NCI-H1694 (cell line): ENCODE data around the gene TNFAIP8L2.
A peak's percentile ranks its signal among the peaks of the same experiment; 100 is the strongest.
"Not testable (repeated sequence)": the region's sequence is repeated elsewhere in the genome, so short reads cannot be mapped to it uniquely, and the experiment has no call there.

Experiments used
- DNase-seq: peaks from one replicate; lab custom pipeline; 2025; lab: John Stamatoyannopoulos, UW

TNFAIP8L2 gene

GRCh38 chr1:151146072-151146411, 10.4 kb upstream of the TNFAIP8L2 start:
- no peak for DNase-seq

GRCh38 chr1:151146412-151147131, 9.9 kb upstream of the TNFAIP8L2 start, which contains the start of gene SEMA6C:
SEMA6C (minus strand) TSS chr1:151146631; CDS start chr1:151142621, 4,010 bp downstream.
- DNase-seq: peak; percentile 84

DNA sequence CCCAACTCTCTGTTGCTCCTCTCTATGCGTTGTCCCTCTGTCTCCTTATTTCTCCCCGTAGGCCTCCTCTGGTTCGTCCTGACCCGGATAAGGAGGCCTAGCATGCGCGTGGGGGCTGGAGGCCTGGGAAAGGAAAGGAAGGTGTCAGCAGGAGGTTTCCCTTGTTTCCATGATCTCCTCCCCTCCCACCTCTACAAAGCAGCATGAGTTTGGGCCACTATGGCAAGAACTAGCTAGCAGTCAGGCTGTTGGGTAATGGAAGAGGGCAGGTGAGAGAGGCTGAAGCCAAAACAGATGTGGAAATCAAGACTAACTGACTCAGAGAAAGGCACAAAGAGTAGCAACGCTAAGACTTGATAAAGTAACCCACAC, 9.3 kb upstream of the TNFAIP8L2 start:
- DNase-seq: no peak

DNA sequence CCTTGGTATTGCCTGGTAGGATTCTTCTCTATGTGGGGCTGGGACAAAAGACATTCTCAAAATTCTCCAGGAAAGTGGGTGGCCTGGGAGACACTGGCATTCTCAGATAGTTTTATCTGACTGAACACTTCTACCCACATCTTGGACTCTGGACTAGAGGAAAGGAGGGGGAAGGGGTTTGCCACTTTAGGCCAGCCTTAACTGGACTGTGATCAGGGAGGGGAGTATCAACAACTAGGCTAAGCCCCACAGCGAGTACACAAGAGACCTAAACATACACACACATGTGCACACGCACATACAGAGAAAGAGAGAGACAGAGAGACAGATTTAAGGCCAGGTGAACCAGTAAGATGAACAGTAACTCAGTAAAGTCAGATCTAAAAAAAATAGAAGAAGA, 8.8 kb upstream of the TNFAIP8L2 start:
- DNase-seq: no peak

GRCh38 chr1:151157067-151157531, 650 bp downstream of the TNFAIP8L2 start:
- no peak for DNase-seq

DNA sequence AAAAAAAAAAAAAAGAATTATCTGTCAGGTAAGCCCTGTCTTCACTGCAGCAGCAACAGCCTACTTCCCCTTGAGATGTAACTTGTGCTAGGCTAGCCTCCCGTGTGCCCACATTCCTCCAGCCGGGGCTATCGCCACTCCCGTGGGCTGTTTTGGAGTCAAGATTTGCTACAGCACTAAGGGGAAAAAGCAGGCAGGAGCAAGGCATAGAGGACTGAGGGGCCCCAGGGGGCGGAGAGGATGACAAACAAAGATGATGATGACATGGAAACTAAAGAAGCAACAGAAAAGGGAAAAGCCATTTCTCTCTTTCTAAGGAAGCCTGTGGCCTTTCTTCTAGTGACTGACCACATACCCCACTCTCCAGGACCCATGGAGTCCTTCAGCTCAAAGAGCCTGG, 1.9 kb downstream of the TNFAIP8L2 start:
- no peak for DNase-seq

DNA sequence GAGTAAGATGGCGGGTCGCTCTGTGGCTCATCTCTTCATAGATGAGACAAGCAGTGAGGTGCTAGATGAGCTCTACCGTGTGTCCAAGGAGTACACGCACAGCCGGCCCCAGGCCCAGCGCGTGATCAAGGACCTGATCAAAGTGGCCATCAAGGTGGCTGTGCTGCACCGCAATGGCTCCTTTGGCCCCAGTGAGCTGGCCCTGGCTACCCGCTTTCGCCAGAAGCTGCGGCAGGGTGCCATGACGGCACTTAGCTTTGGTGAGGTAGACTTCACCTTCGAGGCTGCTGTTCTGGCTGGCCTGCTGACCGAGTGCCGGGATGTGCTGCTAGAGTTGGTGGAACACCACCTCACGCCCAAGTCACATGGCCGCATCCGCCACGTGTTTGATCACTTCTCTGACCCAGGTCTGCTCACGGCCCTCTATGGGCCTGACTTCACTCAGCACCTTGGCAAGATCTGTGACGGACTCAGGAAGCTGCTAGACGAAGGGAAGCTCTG, 2.4 kb downstream of the TNFAIP8L2 start:
- no peak for DNase-seq

- DNase-seq: no peak
Measured at GRCh38 chr1:151159373-151159772, 2.9 kb downstream of the TNFAIP8L2 start.

DNA sequence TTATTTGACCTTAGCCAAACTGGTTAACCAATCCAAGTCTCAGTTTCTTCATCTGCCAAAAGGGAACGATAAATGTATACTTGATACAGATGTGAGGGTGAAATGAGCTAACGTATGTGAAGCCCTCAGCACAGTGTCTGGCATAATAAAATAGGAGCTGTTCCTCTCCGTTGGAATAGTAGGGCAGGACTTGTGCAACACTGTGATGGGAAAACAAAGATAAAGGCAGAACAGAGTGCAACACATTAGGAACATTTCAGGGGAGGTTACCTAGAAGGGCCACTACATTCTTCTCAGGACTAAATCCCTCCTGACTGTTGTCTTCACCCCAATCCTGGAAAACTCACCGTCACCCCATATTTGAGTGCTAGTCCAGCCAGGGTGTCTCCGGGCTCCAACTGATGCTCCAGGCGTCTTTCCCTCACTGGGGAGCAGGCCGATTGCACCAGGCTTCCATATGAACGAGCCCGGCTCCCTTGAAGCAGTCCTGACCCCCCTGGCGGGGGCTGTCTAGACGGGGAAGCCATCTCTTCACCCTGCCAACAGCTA, 8.4 kb downstream of the TNFAIP8L2 start:
- no peak for DNase-seq

DNA sequence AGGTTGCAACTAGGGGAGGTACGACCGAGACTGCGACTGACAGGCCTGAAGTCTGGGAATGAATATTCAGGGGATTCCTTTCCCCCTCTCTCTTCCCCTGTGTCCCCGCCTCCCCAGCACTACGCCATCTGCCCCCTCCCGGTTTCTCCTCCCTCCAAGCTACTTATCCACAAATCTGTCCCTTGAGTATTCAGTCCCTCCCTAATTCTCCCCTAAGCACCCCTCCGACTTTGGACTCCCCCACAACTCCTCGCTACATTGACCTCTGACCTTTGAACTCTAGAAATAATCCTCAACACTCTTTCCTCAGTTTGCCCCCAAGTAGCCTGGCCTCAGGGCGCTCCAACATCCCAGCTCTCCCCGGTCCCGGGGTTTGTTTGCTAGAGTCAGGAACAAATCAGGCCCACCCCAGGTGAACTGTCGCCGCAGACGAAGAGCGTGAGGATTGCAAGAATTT, 8.9 kb downstream of the TNFAIP8L2 start:
- DNase-seq: peak; percentile 51

DNA sequence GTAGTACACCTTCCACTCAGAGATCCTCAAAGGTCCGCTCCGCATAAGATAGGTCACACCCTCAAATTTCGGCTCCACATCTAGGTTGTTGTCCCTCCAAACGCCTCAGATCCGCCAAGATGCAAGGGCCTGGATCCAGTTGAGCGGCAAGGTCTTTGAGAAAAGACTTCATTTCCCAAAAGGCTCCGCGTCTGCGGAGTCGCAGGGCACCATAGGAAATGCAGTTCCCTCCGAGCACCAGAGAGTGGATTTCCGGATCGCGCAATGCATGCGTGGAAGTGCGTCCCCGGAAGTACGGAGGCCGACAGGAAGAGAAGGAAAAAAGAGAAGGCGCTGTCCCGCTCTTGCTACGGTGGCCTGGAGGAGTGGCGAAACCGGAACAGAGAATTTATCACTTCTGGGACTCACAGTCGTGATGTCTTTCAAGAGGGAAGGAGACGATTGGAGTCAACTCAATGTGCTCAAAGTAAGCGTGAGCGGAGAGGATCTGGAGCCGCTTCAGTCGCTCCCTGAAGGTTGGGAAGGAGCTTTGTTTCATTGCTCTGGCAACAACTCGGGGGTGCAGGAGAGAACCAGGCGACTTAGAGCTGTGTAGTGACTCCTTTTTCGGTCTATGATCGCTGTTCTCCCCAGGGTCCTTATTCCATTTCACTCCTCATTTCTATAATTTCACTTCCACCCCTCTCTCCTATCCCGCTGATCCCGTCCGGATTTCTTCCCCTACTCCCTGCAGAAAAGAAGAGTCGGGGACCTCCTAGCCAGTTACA, 9.5 kb downstream of the TNFAIP8L2 start, which contains the start of the genes LYSMD1 and SCNM1:
Gene LYSMD1, minus strand, starts transcription at position 165 of the 767 bp plus-strand sequence. CDS start 644 bp downstream, outside the sequence.
Gene SCNM1, plus strand, starts transcription at position 407 of the 767 bp plus-strand sequence. Its CDS starts 9 bp downstream, at position 416.
- peak; percentile 99 for DNase-seq

GRCh38 chr1:151166505-151166956, 10.1 kb downstream of the TNFAIP8L2 start:
- no peak for DNase-seq

GRCh38 chr1:151167116-151167515, 10.7 kb downstream of the TNFAIP8L2 start:
- no peak for DNase-seq

GRCh38 chr1:151171190-151171589, 14.7 kb downstream of the TNFAIP8L2 start:
- DNase-seq: no peak

GRCh38 chr1:151175041-151175741, 18.7 kb downstream of the TNFAIP8L2 start:
- DNase-seq: no peak

DNA sequence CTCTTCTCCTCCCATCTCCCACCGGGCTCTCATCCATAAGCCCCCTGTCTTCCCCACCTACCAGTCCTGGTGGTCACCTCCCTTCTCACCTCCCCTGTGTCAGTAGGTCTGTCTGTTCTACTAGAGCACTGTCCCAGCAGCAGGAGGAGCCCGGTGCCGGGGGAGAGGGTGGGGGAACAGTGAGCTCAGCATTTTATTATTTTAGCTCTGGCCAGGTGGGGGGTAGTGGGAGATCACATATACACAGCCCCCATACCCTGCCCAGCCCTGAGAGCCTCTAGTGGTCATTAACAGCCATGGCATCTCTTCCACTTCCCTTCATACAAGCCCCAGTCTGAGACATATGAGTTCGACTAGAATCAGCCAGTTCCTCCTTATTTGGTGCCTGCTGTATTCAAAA, 19.4 kb downstream of the TNFAIP8L2 start, which contains the start of gene TMOD4:
Gene TMOD4, minus strand, starts transcription at position 119 of the 400 bp plus-strand sequence. CDS start 1,106 bp downstream, outside the sequence.
- DNase-seq: peak; percentile 27

DNA sequence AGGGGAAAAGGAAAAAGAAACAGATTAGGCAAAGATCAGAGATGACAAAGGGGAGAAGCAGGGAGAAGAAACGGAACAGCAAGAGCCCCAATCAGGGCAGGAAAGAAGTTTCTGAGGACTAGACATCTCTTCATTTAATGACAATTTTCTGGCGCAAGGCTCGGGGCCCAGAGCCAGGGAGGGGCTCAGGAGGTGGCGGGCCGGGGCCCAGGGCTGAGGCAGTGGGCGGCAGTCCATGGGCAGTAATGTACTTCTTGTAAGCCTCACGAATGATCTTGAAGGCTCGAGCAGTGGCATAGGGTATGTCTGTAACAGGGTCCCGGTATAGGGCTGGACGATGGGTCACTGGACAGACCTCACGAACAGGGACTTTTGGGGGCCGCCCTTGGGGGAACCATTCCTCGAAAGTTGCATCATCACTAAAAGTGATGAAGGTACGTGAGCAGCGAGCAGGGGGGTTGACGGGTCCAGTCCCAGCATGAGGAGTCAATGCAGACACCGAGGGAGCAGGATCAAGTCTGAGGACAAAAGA, 20.1 kb downstream of the TNFAIP8L2 start:
- DNase-seq: no peak

DNA sequence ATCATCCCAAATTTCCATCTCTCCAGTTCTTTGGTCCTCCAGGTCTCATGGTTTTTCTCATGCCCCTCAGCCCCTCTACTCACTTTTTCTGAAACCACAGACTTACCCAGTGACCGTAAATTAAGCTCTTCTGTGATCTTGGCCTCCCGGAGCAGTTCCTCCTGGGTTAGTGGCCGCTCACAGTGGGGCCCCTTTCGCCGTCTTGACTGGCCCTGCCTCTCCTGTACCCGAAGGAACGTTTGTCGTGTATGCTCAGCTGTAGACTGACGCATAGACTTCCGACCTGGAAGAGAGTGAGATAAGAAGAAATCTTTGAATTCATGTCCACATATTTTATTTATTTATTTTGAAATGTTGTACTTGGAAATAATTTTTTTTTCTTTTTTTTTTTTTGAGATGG, 27.8 kb downstream of the TNFAIP8L2 start:
- no peak for DNase-seq

DNA sequence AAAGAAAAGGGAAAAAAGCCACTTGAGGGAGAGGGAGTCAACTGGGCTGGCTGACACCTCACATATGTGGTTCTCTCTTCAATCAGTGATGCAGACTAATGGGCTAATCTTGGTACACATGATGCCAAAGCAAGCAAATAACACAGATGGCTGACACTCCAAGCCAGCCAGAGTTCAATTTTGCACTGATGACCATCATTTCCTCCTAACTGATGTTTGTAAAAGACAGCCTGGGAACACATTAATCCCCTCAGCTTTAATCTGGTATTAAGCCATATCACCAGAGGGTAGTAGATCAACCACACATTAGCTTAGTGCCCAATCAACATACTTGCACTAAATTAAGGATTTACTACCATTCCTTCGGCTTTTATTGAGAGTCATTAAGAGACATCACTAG, 30.8 kb downstream of the TNFAIP8L2 start:
- peak; percentile 52 for DNase-seq

GRCh38 chr1:151188667-151189066, 32.2 kb downstream of the TNFAIP8L2 start:
- DNase-seq: not testable (repeated sequence)
